ENCODE measurements around the gene NBL1.

Gene NBL1

DNA sequence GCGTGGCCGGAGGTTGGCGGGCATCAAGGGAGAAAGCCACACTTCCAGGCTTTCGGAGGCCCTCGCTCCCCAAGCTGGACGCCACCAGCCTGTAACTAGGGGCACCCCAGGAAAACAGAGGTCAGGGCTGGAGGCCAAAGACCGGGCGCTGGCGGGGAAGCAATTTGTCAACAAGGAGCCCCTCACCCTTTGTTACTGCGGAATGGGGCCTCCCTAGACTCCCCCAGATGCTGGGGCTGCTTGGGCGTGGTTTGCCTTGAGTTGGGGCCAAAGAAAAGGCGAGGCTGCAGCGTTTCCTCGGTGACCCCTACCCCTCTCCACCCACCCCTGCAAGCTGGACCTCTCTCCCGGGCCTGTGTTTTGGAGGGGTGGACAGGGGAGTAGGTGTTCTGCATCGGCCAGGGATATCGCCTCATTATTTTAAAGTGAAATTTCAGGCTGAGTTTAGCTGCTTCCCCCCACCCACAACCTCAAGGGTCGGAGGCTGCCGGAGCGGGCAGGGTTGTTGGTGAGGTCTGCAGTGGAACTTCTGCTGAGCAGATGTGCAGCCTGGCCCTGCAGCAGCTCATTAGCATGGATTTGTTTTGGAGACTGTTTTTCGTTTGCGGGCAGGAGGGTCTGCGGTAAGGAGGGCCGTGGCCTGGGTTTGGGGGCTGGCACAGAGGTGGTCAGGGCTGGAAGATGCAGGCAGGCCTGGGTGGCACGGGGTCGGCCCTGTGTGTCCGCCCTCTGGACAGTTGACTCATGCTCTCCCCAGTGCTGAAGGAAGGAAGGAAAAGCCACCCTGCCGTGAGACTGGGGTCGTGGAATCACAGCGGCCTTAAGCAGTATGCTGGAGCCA, 1.5 kb downstream of the NBL1 start:
- in situ Hi-C loops (cut with MboI; ENCODE audit: low sequenced_read_pairs), result no loop called here

DNA sequence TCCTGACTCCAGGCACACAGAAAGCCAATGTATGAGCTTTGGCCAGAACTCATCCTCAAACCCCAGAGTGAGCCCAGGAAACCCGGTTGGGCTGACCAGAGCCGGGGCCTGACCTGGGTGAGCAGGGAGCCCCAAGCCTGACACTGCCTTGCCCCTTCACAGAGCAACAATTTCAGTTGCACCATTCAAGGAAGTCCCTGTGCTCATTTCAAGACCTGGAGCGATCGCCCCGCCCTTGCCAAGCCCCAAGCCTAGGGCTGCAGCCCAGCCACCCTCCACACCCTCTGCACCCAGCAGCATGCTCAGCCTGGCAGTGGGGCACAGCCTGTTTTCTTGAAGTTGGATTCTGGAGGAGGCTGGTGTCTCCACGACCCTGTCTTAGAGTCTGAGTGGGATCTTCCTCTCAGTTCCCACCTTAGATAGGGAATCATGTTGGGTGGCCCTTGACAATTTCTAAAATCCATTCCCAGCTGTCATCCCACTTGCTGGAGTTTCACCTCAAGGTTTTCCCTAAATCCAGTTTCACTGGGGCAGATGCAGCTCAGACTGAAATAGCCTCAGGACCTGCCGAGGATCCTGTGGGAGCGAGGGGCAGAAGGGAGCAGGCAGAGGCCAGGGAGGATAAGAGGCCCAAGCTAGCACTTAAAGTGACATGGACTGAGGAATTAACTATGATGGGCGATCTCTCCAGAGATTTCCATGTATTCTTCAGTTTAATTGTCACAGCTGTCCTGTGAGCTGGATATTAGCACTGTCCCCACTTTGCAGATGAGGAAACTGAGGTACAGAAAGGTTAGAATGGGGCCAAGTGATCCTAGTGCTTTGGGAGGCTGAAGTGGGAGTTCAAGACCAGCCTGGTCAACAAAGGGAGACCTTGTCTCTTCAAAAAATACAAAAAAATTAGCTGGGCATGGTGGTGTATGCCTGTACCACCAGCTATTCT, 2.5 kb downstream of the NBL1 start:
- in situ Hi-C loops (cut with MboI; ENCODE audit: low sequenced_read_pairs), result no loop called here

DNA sequence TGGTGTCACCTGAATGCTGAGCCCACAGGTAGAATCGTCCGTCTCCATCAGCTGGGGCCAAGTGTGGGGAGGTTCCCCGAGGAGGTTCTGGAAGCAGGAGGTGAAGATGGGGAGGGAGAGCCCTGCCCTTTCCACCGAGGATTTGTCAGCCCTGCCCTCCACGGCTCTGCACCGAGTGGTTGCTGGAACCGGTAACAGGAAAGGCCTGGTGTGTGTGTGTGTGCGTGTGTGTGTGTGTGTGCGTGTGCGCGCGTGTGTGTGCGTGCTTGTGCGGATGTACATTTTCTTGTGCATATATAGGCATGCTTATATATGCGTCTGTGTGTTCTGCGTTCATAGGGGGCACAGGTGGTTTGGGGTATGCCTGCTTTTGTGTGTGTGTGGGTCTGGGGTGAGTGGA, 3.5 kb downstream of the NBL1 start:
- in situ Hi-C loops (cut with MboI; ENCODE audit: low sequenced_read_pairs), result no loop called here

GRCh38 chr1:19648239-19648638, 4.1 kb downstream of the NBL1 start:
- in situ Hi-C loops (cut with MboI; ENCODE audit: low sequenced_read_pairs), result no loop called here

DNA sequence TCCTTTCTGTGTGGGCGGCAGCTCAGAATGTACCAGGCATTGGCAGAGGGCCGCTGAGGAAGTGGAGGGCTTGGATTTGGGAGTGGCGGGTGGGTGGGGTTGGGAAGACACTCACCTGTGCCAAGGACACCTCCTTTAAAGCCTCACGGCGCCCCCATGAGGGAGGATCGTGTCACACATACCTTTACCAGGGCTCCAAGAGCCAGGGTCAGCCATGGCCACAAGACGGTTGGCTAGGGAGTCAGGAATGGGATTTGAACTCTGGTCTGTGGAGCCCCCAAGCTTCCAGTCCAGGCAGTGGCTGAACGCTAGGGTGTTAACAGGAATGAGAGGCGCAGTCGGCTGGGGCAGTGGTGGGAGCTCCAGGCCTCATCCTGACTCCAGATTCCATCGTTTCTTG, 4.6 kb downstream of the NBL1 start:
- in situ Hi-C loops (cut with MboI; ENCODE audit: low sequenced_read_pairs), result no loop called here

DNA sequence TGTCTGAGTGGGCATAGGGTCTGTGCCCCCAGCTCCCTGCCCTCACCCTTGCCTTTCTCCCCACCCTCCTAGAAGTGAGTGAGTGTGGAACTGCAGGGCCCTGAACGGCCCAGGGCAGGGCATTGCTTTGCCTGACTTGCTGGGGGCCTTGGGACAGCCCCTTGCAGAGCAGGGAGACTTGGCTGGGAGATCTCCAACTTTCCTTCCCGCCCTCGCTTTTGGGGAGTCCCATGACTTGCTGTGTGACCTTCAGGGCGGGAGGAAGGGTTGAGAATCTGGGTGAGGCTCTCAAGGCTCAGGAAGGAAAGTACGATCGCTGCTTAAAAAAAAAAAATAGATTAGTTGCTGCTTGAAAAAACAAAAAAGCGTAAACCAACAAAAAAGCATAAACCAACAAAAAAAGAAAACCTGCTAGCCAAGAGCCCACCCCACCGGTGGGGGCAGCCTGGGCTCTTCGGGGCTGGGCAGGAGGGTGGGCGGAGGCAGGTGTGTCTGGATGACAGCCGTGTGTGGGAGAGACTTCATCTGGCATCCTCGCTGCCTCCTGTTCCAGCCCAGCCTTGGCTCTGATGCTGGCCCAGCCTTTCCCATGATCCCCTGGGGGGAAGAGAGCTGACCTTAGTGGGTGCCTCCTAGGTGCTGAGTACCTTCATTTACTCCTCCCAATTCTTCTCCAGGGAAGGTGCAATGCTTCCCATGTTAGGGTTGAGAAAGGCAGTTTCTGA, 6.5 kb downstream of the NBL1 start:
- in situ Hi-C loops (cut with MboI; ENCODE audit: low sequenced_read_pairs), result loop anchor here (10.0 to 25.0 kb wide), 3 partner anchors 306 to 1063 kb away; no protein-coding TSS in a partner anchor

- in situ Hi-C loops (cut with MboI; ENCODE audit: low sequenced_read_pairs), result loop anchor here (10.0 to 25.0 kb wide), 3 partner anchors 306 to 1064 kb away; no protein-coding TSS in a partner anchor
Measured at GRCh38 chr1:19651141-19651737, 7.1 kb downstream of the NBL1 start.

- in situ Hi-C loops (cut with MboI; ENCODE audit: low sequenced_read_pairs), result loop anchor here (10.0 to 25.0 kb wide), 3 partner anchors 310 to 1067 kb away; no protein-coding TSS in a partner anchor
Measured at GRCh38 chr1:19654386-19654785, 10.3 kb downstream of the NBL1 start.

DNA sequence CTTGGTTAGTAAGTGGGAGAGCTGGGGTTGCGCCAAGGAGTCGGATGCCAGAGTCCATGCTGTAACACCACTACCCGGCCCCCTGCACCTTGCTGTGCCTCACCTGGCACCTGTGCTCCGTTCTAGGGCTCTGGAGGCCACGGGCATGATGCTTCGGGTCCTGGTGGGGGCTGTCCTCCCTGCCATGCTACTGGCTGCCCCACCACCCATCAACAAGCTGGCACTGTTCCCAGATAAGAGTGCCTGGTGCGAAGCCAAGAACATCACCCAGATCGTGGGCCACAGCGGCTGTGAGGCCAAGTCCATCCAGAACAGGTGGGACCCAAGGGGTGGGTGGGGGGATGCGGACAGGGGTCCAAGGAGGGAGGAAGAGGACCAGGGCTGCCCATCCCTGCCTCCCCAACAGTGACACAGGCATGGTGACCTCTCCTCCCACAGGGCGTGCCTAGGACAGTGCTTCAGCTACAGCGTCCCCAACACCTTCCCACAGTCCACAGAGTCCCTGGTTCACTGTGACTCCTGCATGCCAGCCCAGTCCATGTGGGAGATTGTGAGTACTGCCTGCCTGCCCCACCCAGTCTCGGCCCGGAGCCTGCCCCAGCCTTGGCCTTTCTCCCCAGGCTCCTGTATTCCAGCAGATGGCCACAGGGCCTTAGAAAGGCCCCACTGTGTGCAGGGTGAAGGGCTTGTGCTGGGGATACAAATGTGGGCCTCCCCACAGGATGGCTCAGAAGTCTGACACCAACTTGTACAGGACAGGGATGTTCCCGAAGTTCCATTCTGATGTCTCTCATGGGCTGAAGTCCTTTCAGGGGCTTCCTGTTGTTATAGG, 11.0 kb downstream of the NBL1 start:
- in situ Hi-C loops (cut with MboI; ENCODE audit: low sequenced_read_pairs), result loop anchor here (10.0 to 25.0 kb wide), 3 partner anchors 310 to 1068 kb away; no protein-coding TSS in a partner anchor

DNA sequence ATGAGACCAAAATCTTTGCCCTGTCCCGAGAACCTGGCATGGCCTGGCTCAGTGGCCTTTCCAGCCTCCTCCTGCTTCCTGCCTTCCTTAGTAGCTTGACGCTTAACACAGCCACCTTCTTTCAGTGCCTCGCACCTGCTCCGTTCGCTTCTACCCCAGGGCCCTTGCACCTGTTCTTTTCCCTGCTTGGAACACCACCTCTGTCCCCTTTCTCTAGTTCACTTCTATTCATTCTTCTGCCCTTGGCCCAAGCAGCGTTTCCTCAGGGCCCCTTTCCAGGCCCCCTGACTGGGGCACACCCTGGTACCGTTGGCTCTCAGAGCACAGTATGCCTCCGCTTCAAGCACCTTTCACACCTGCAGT, 11.6 kb downstream of the NBL1 start:
- in situ Hi-C loops (cut with MboI; ENCODE audit: low sequenced_read_pairs), result loop anchor here (10.0 to 25.0 kb wide), 3 partner anchors 311 to 1068 kb away; no protein-coding TSS in a partner anchor

- in situ Hi-C loops (cut with MboI; ENCODE audit: low sequenced_read_pairs), result loop anchor here (10.0 to 25.0 kb wide), 3 partner anchors 311 to 1069 kb away; no protein-coding TSS in a partner anchor
Measured at GRCh38 chr1:19656134-19656779, 12.1 kb downstream of the NBL1 start.

DNA sequence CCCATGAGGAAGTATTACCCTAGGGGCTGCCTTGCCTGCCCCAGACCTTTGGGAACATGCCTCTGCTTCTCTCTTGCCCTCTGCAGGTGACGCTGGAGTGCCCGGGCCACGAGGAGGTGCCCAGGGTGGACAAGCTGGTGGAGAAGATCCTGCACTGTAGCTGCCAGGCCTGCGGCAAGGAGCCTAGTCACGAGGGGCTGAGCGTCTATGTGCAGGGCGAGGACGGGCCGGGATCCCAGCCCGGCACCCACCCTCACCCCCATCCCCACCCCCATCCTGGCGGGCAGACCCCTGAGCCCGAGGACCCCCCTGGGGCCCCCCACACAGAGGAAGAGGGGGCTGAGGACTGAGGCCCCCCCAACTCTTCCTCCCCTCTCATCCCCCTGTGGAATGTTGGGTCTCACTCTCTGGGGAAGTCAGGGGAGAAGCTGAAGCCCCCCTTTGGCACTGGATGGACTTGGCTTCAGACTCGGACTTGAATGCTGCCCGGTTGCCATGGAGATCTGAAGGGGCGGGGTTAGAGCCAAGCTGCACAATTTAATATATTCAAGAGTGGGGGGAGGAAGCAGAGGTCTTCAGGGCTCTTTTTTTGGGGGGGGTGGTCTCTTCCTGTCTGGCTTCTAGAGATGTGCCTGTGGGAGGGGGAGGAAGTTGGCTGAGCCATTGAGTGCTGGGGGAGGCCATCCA, 12.8 kb downstream of the NBL1 start:
- in situ Hi-C loops (cut with MboI; ENCODE audit: low sequenced_read_pairs), result loop anchor here (10.0 to 25.0 kb wide), 3 partner anchors 312 to 1070 kb away; no protein-coding TSS in a partner anchor

- in situ Hi-C loops (cut with MboI; ENCODE audit: low sequenced_read_pairs), result loop anchor here (10.0 to 25.0 kb wide), 3 partner anchors 313 to 1070 kb away; no protein-coding TSS in a partner anchor
Measured at GRCh38 chr1:19657511-19657910, 13.4 kb downstream of the NBL1 start.

GRCh38 chr1:19658186-19658585, 14.1 kb downstream of the NBL1 start:
- in situ Hi-C loops (cut with MboI; ENCODE audit: low sequenced_read_pairs), result loop anchor here (10.0 to 25.0 kb wide), 3 partner anchors 313 to 1071 kb away; no protein-coding TSS in a partner anchor

DNA sequence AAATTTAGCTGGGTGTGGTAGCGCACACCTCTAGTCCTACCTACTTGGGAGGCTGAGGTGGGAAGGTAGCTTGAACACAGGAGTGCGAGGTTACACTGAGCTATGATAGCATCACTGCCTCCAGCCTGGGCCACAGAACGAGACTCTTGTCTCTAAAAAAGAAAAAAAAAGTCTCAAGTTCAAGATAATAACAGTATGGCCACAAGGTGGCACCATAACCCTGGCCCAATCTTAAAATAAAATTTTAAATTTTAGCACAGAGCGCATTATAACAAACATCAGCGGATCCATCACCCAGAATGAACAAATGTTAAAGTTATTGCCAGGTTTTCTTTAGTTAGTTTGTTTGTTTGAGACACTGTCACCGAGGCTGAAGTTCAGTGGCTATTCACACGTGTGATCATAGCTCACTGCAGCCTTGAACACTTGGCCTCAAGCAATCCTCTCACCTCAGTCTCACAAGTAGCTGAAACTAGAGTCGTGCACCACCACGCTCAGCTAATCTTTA, 17.7 kb downstream of the NBL1 start:
- in situ Hi-C loops (cut with MboI; ENCODE audit: low sequenced_read_pairs), result loop anchor here (25.0 kb wide), 2 partner anchors 774 to 1074 kb away; no protein-coding TSS in a partner anchor

GRCh38 chr1:19662313-19662712, 18.2 kb downstream of the NBL1 start:
- in situ Hi-C loops (cut with MboI; ENCODE audit: low sequenced_read_pairs), result loop anchor here (25.0 kb wide), 2 partner anchors 775 to 1075 kb away; no protein-coding TSS in a partner anchor

DNA sequence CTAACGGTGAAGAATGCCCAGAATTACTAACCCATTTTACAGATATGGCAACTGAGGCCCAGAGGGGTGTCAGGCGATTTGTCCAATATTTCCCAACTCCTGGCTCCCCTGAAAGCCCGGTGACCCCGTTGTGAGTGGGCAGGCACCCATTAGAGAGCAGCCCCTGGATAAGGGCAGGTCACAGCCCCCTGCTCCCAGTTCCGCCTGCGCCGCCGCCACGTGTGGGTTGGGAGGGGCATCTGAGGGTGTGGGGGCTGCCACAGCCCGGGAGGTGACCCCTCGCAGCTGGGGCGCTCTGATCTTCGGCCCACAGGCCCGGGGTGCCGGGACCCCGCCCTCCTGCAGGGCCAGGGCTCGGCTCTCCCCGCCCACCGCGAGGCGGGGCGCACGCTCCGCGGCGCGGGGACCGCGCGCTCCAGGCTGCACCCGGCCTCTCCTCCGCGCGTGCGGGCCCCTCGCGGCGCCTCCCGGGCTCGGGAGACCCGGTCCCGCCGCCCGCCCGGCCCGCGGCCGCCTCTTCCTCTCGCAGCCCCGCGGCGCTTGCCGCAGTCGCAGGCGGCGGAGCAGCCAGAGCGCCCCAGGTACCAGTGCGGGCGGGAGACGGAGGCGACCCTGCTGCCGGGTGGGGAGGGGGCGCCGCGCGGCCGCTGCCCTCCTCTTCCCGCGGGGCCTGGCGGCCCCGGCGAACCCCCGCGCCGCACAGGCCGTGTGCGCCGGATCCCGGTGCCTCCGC, 20.5 kb downstream of the NBL1 start, which contains the start of gene HTR6:
Gene HTR6 (plus strand): TSS at position 423 of the 733 bp plus-strand sequence. CDS start 879 bp downstream, outside the sequence.
- in situ Hi-C loops (cut with MboI; ENCODE audit: low sequenced_read_pairs), result loop anchor here (25.0 kb wide), 2 partner anchors 777 to 1077 kb away; no protein-coding TSS in a partner anchor

Data from HL-60/S4 (cell line).